KMS-11 (cell line): ENCODE measurements around the gene NIN.
A peak's percentile ranks its signal among the peaks of the same experiment; 100 is the strongest.

Experiments used
- H2AFZ ChIP-seq: fragments of 200-600 bp; sonication (generic); 2 replicates; pipeline ENCODE4 v1.6.1; 2016; ENCODE audit warnings: antibody characterized with exemption, mixed run types, low read depth
- H3K27ac ChIP-seq: fragments of 200-600 bp; sonication (generic); 2 replicates; pipeline ENCODE4 v1.6.1; 2016; ENCODE audit warnings: mild to moderate bottlenecking, mixed run types
- H3K27me3 ChIP-seq: fragments of 200-600 bp; sonication (generic); 2 replicates; pipeline ENCODE4 v1.6.1; 2017; ENCODE audit warnings: mild to moderate bottlenecking, low read depth, mixed run types, moderate library complexity; ENCODE audit not compliant: insufficient read depth
- H3K36me3 ChIP-seq: fragments of 200-600 bp; sonication (generic); 2 replicates; pipeline ENCODE4 v1.6.1; 2017; ENCODE audit warnings: mild to moderate bottlenecking, mixed run types; ENCODE audit not compliant: insufficient read depth
- H3K4me1 ChIP-seq: fragments of 200-600 bp; sonication (generic); 2 replicates; pipeline ENCODE4 v1.6.1; 2016; ENCODE audit warnings: mild to moderate bottlenecking, low read depth, mixed run types; ENCODE audit not compliant: poor library complexity, severe bottlenecking
- H3K4me2 ChIP-seq: fragments of 200-600 bp; sonication (generic); 2 replicates; pipeline ENCODE4 v1.7.0; 2016; ENCODE audit warnings: mild to moderate bottlenecking, mixed run types
- H3K4me3 ChIP-seq: fragments of 200-600 bp; sonication (generic); IDR thresholded peaks from 2 replicates; pipeline ENCODE4 v1.6.1; 2017; ENCODE audit warnings: low read depth, low read length, mixed read lengths; ENCODE audit not compliant: insufficient read depth
- H3K79me2 ChIP-seq: fragments of 200-600 bp; sonication (generic); 2 replicates; pipeline ENCODE4 v1.6.1; 2016; ENCODE audit warnings: low read depth, mixed run types; ENCODE audit not compliant: insufficient read depth
- H3K9ac ChIP-seq: fragments of 200-600 bp; sonication (generic); 2 replicates; pipeline ENCODE4 v1.6.1; 2016; ENCODE audit warnings: mild to moderate bottlenecking, mixed run types
- H4K20me1 ChIP-seq: fragments of 200-600 bp; sonication (generic); 2 replicates; pipeline ENCODE4 v1.6.1; 2016; ENCODE audit warnings: mild to moderate bottlenecking, mixed run types; ENCODE audit not compliant: insufficient read depth
- CTCF ChIP-seq: fragments of 200-600 bp; sonication (generic); conservative IDR thresholded peaks from 2 replicates; pipeline ENCODE4 v1.6.1; 2017; ENCODE audit warnings: low read depth, mild to moderate bottlenecking, antibody characterized with exemption, low read length, moderate library complexity, mixed read lengths

Gene NIN

GRCh38 chr14:50679674-50680073 lies 151.3 kb downstream of the NIN start:
- TF ChIP-seq CTCF = no peak
- Histone ChIP-seq H3K4me3 (no peak overlapping the region), H4K20me1 (no peaks in the 10 kb centered on the region), H3K9ac (no peak overlapping the region), H3K4me2 (no peak overlapping the region), H3K27me3 (no peaks in the 10 kb centered on the region), H2AFZ (no peak overlapping the region), H3K4me1 (peaks cover 14% of the 10 kb centered on the region), H3K79me2 (no peaks in the 10 kb centered on the region), H3K36me3 (no peaks in the 10 kb centered on the region), H3K27ac (no peak overlapping the region)

- TF ChIP-seq CTCF = no peak
- no peak overlapping the region for H2AFZ ChIP-seq
- no peak overlapping the region for H3K27ac ChIP-seq
- H3K9ac ChIP-seq = no peak overlapping the region
- no peaks in the 10 kb centered on the region for H3K27me3 ChIP-seq
- no peak overlapping the region for H3K4me3 ChIP-seq
- no peak overlapping the region for H3K4me2 ChIP-seq
- no peaks in the 10 kb centered on the region for H3K36me3 ChIP-seq
- no peaks in the 10 kb centered on the region for H4K20me1 ChIP-seq
- H3K4me1 ChIP-seq = peaks cover 14% of the 10 kb centered on the region
- no peaks in the 10 kb centered on the region for H3K79me2 ChIP-seq
Measured at GRCh38 chr14:50678163-50678562, 152.8 kb downstream of the NIN start.

GRCh38 chr14:50677527-50678063 lies 153.4 kb downstream of the NIN start:
- no peak overlapping the region for H3K9ac ChIP-seq
- no peak overlapping the region for H3K4me3 ChIP-seq
- no peak overlapping the region for H3K27ac ChIP-seq
- no peaks in the 10 kb centered on the region for H4K20me1 ChIP-seq
- 0 out of 2 replicates have a peak overlapping the region, but pooled peaks have one; percentile 22 for H2AFZ ChIP-seq
- H3K36me3 ChIP-seq = no peaks in the 10 kb centered on the region
- H3K4me1 ChIP-seq = peaks cover 14% of the 10 kb centered on the region
- H3K79me2 ChIP-seq = no peaks in the 10 kb centered on the region
- TF ChIP-seq CTCF = no peak
- no peaks in the 10 kb centered on the region for H3K27me3 ChIP-seq
- peak overlapping the region; percentile 38 for H3K4me2 ChIP-seq

- Histone ChIP-seq H4K20me1 (no peaks in the 10 kb centered on the region), H3K27ac (no peak overlapping the region), H3K36me3 (no peaks in the 10 kb centered on the region), H3K4me3 (no peak overlapping the region), H2AFZ (0 out of 2 replicates have a peak overlapping the region, but pooled peaks have one; percentile 22), H3K4me1 (peaks cover 14% of the 10 kb centered on the region), H3K79me2 (no peaks in the 10 kb centered on the region), H3K4me2 (peak overlapping the region; percentile 38), H3K9ac (no peak overlapping the region), H3K27me3 (no peaks in the 10 kb centered on the region)
- TF ChIP-seq CTCF = no peak
Measured at GRCh38 chr14:50676814-50677516, 154.0 kb downstream of the NIN start.
